Hepatocyte (in vitro differentiated cells): ENCODE data around the gene REPS2. TPM values are rescaled to one million over a fixed set of nuclear protein-coding genes. Genes with fewer than 3 reads are reported as not detected.

Experiments used
- DNase-seq: peaks from one replicate; pipeline ENCODE4 v3.0.0-alpha.2; 2016; ENCODE audit warnings: low spot score
- H2AFZ ChIP-seq: fragments of 200-600 bp; sonication (generic); 2 replicates; pipeline ENCODE4 v1.6.0; 2016; ENCODE audit warnings: antibody characterized with exemption, mild to moderate bottlenecking
- H3K27ac ChIP-seq: fragments of 200-600 bp; sonication (generic); 2 replicates; pipeline ENCODE4 v1.5.1; 2016; ENCODE audit warnings: mild to moderate bottlenecking
- H3K27me3 ChIP-seq: fragments of 200-600 bp; sonication (generic); 2 replicates; pipeline ENCODE4 v1.6.1; 2016
- H3K36me3 ChIP-seq: fragments of 200-600 bp; sonication (generic); replicated peaks from 2 replicates; pipeline ENCODE4 v1.5.1; 2016; ENCODE audit warnings: low read depth; ENCODE audit not compliant: insufficient read depth
- H3K4me1 ChIP-seq: fragments of 200-600 bp; sonication (generic); 2 replicates; pipeline ENCODE4 v1.5.1; 2016; ENCODE audit warnings: mild to moderate bottlenecking, moderate library complexity; ENCODE audit not compliant: insufficient read depth
- H3K4me2 ChIP-seq: fragments of 200-600 bp; sonication (generic); 2 replicates; pipeline ENCODE4 v1.6.0; 2016
- H3K4me3 ChIP-seq: fragments of 200-600 bp; sonication (generic); 2 replicates; pipeline ENCODE4 v1.5.1; 2016; ENCODE audit warnings: mild to moderate bottlenecking
- H3K79me2 ChIP-seq: fragments of 200-600 bp; sonication (generic); 2 replicates; pipeline ENCODE4 v1.6.0; 2017; ENCODE audit warnings: mild to moderate bottlenecking
- H3K9me2 ChIP-seq: fragments of 200-600 bp; sonication (generic); replicated peaks from 2 replicates; pipeline ENCODE4 v1.6.0; 2017; ENCODE audit warnings: mild to moderate bottlenecking; ENCODE audit not compliant: insufficient read depth
- H3K9me3 ChIP-seq: fragments of 200-600 bp; sonication (generic); 2 replicates; pipeline ENCODE4 v1.5.1; 2016; ENCODE audit warnings: low read depth, mild to moderate bottlenecking
- H4K20me1 ChIP-seq: fragments of 200-600 bp; sonication (generic); 2 replicates; pipeline ENCODE4 v1.6.0; 2016; ENCODE audit warnings: mild to moderate bottlenecking; ENCODE audit not compliant: insufficient read depth, poor library complexity, severe bottlenecking
- EZH2 ChIP-seq: fragments of 200-600 bp; sonication (generic); IDR thresholded peaks from 2 replicates; pipeline ENCODE4 v1.6.1; 2016; ENCODE audit warnings: antibody characterized with exemption, mild to moderate bottlenecking, borderline replicate concordance
- EZH2phosphoT487 ChIP-seq: fragments of 200-600 bp; sonication (generic); IDR thresholded peaks from one replicate; pipeline ENCODE4 v1.6.1; 2018; ENCODE audit warnings: antibody characterized with exemption, mild to moderate bottlenecking, low read depth, moderate library complexity; ENCODE audit not compliant: unreplicated experiment, severe bottlenecking
- WGBS: methylation state at CpG from one replicate; pipeline ENCODE4 v1.1.6; 2016; ENCODE audit warnings: low lambda C conversion rate; ENCODE audit errors: missing lambda C conversion rate; 5-methylcytosine and 5-hydroxymethylcytosine counted together
- polyA plus RNA-seq: library from polyadenylated mRNA; unstranded; fragments of >200 nt; fragmentation: Nextera tagmentation; extraction: Ambion mirVana; gene quantifications from 2 replicates; pipeline ENCODE4 v1.2.1, GENCODE V29; 2016
- total RNA-seq: library from RNA; depleted of rRNA; stranded (reverse); fragments of >200 nt; gene quantifications from 2 replicates; pipeline ENCODE4 v1.2.3, GENCODE V29; 2014
- TF ChIP-seq, protein P1 (sequence below): fragments of 200-600 bp; sonication (generic); IDR thresholded peaks from 2 replicates; pipeline ENCODE4 v1.5.1; 2016; ENCODE audit warnings: antibody characterized with exemption, mild to moderate bottlenecking; ENCODE audit not compliant: poor library complexity

Gene REPS2
- total and polyA plus RNA-seq, 2 experiments from 2014 or later = 3.4 to 5.0 TPM

- Histone ChIP-seq H3K9me3 (no peaks in the 10 kb centered on the region), H3K36me3 (no peaks in the 10 kb centered on the region), H3K27me3 (no peaks in the 10 kb centered on the region), H3K4me2 (no peak overlapping the region), H3K9me2 (no peaks in the 10 kb centered on the region), H3K79me2 (no peaks in the 10 kb centered on the region), H3K27ac (no peak overlapping the region), H3K4me3 (no peak overlapping the region), H2AFZ (no peak overlapping the region), H4K20me1 (no peaks in the 10 kb centered on the region), H3K4me1 (peaks cover 13% of the 10 kb centered on the region)
- TF ChIP-seq EZH2 = no peak
- TF ChIP-seq, protein P1, sequence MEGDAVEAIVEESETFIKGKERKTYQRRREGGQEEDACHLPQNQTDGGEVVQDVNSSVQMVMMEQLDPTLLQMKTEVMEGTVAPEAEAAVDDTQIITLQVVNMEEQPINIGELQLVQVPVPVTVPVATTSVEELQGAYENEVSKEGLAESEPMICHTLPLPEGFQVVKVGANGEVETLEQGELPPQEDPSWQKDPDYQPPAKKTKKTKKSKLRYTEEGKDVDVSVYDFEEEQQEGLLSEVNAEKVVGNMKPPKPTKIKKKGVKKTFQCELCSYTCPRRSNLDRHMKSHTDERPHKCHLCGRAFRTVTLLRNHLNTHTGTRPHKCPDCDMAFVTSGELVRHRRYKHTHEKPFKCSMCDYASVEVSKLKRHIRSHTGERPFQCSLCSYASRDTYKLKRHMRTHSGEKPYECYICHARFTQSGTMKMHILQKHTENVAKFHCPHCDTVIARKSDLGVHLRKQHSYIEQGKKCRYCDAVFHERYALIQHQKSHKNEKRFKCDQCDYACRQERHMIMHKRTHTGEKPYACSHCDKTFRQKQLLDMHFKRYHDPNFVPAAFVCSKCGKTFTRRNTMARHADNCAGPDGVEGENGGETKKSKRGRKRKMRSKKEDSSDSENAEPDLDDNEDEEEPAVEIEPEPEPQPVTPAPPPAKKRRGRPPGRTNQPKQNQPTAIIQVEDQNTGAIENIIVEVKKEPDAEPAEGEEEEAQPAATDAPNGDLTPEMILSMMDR = peak; percentile 4
- 80% methylated on average over 4 of the region's 4 CpGs for WGBS
- DNase-seq = no peak
These were observed 47.4 kb downstream of the REPS2 start for GRCh38 chrX:16993791-16994318.

DNA sequence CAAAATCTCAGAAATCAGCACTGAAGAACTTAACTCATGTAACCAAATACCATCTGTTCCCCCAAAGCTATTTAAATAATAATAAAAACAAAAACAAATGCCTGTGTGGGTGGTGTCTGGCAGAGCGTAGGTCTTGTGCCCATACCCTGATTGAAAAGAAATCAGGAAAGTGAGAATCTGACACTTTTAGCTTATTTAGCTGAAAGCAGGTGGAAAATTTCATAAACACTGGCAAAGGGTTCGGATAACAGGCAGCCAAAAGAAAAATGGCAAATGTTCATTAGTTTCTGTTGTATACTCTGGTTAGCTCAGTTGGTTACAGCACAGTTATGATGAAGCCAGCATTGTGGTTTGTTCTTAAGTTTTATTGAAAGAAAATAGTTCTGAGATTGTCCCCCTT, 48.3 kb downstream of the REPS2 start:
- Histone ChIP-seq H3K79me2 (no peaks in the 10 kb centered on the region), H3K9me3 (no peaks in the 10 kb centered on the region), H3K36me3 (no peaks in the 10 kb centered on the region), H3K27ac (no peak overlapping the region), H3K9me2 (no peaks in the 10 kb centered on the region), H3K27me3 (no peaks in the 10 kb centered on the region), H2AFZ (no peak overlapping the region), H3K4me2 (no peak overlapping the region), H3K4me1 (peaks cover 13% of the 10 kb centered on the region), H4K20me1 (no peaks in the 10 kb centered on the region), H3K4me3 (no peak overlapping the region)
- 80% methylated on average over 2 of the region's 2 CpGs for WGBS
- TF ChIP-seq EZH2 (no peak), EZH2phosphoT487 (no peak)
- TF ChIP-seq, protein P1 = no peak
- no peak for DNase-seq

DNA sequence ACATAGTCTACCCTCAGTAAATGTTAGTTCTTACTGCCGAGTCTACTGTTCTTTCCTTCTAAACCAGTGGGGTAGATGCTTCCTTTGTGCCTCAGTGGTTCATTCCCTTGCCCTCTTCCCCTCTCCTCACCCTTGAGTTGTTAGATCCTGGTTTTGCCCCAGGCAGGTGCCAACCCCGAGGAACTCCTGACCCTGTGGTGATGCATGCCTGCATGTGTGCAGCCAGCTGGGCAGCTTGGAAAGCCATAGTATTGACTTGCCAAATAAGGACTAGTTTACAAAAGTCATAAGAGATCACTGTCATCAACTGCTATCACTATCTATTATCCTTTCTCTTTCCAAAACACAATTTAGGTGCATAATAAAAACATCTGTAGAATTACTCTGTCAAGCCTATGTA, 50.9 kb downstream of the REPS2 start:
- WGBS = 72% methylated on average over 2 of the region's 2 CpGs
- no peak overlapping the region for H3K27ac ChIP-seq
- no peaks in the 10 kb centered on the region for H3K36me3 ChIP-seq
- no peaks in the 10 kb centered on the region for H3K27me3 ChIP-seq
- H3K4me3 ChIP-seq = no peak overlapping the region
- DNase-seq = no peak
- peaks cover 10% of the 10 kb centered on the region for H3K4me1 ChIP-seq
- H2AFZ ChIP-seq = no peak overlapping the region
- no peaks in the 10 kb centered on the region for H3K79me2 ChIP-seq
- H3K4me2 ChIP-seq = no peak overlapping the region
- H3K9me2 ChIP-seq = no peaks in the 10 kb centered on the region
- TF ChIP-seq, protein P1 = no peak
- no peak for TF ChIP-seq EZH2
- TF ChIP-seq EZH2phosphoT487 = no peak
- H4K20me1 ChIP-seq = no peaks in the 10 kb centered on the region
- no peaks in the 10 kb centered on the region for H3K9me3 ChIP-seq

- H4K20me1 ChIP-seq = no peaks in the 10 kb centered on the region
- H3K4me3 ChIP-seq = no peak overlapping the region
- no peaks in the 10 kb centered on the region for H3K27me3 ChIP-seq
- no peaks in the 10 kb centered on the region for H3K4me1 ChIP-seq
- no peak overlapping the region for H3K4me2 ChIP-seq
- H3K9me3 ChIP-seq = no peaks in the 10 kb centered on the region
- H3K79me2 ChIP-seq = no peaks in the 10 kb centered on the region
- H3K9me2 ChIP-seq = no peaks in the 10 kb centered on the region
- H3K36me3 ChIP-seq = no peaks in the 10 kb centered on the region
- TF ChIP-seq EZH2 (no peak), EZH2phosphoT487 (no peak)
- TF ChIP-seq, protein P1 = no peak
- DNase-seq = no peak
- H3K27ac ChIP-seq = no peak overlapping the region
- no peak overlapping the region for H2AFZ ChIP-seq
These were observed 52.8 kb downstream of the REPS2 start for GRCh38 chrX:16999275-16999674.
